ENCODE data around the gene TMC4. TPM values are rescaled to one million over a fixed set of nuclear protein-coding genes. Genes with fewer than 3 reads are reported as not detected.
A peak's percentile ranks its signal among the peaks of the same experiment; 100 is the strongest.

TMC4 gene
- total RNA-seq, 1 experiment from 2014 or later: 175 TPM

DNA sequence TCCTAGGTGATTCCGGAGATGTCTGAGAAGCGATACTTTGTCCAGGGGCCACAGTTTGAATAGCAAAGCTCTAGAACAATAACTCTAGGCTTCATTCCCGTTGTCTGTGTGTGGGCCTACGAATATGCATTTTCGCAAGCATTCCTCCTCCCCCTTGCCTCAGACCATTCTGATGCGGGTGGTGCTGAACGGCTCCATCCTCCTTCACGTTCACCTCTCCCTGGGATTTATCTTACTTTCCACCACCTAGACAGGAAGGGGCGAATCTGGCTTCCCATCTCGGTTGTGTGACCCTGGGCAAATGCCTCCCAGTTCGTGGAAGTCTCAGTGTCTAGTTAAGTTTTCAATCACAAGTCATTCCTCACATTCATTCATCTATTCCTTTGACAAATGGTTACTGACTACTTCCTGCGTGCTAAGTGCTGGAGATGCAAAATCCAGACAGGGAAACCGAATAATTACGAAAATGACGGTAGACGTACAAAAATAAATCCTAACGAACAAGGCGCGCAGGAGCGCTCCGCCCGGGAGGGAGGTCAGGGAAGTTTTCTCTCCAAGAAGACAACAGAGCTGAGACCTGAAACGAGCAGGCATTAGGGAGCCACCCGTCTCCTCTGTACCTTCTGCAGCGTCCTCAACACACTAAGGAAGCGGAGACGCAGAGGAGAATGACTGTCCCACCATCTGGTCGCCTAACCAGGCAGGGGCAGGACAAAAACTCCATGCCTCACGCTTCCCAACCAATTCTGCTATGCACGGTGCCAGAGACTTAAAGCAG, 36.7 kb downstream of the TMC4 start:
- Histone ChIP-seq H2AFZ (peak overlapping the region; percentile 90), H3K9me3 (ENCODE audit: insufficient read depth, low read depth) (no peaks in the 10 kb centered on the region), H3K27ac (peak overlapping the region; percentile 46), H3K79me2 (ENCODE audit: low read depth) (peaks cover 36% of the 10 kb centered on the region), H3K4me1 (replicated peaks; ENCODE audit: insufficient read depth) (peaks cover 26% of the 10 kb centered on the region; the same call in 1 of the 2 replicates), H3F3A (ENCODE audit: insufficient read depth, low read depth) (peaks cover 23% of the 10 kb centered on the region), H3K4me2 (peak overlapping the region; percentile 97), H4K20me1 (ENCODE audit: insufficient read depth) (peaks cover 27% of the 10 kb centered on the region), H3K9me2 (ENCODE audit: insufficient read depth) (no peaks in the 10 kb centered on the region), H3K36me3 (ENCODE audit: low read depth) (peaks cover 1% of the 10 kb centered on the region), H3K4me3 (peak overlapping the region; percentile 69), H3K27me3 (ENCODE audit: insufficient read depth, low read depth) (no peaks in the 10 kb centered on the region)
- DNase-seq: peak in 1 of 2 experiments; percentile 18
- intact Hi-C loops (cut with micrococcal nuclease; ENCODE audit: unreplicated experiment): loop anchor here (2.0 kb wide), 1 partner anchor 155 kb away; no protein-coding TSS in a partner anchor
- TSS peak; percentile 95 for BruUV-seq (replicated peaks)
- POLR2A ChIA-PET (ENCODE audit: unreplicated experiment): interaction anchor here (0.6 to 1.7 kb wide), 18 partner anchors 12 to 1451 kb away, joined by 4 to 36 read pairs (median 7); partner anchors contain the start of genes LENG1, LENG8, MBOAT7 and MYADM
- no peak for TF ChIP-seq EZH2 (IDR thresholded peaks at IDR 0.05; ENCODE audit: low read depth)
- TF ChIP-seq, protein P1, sequence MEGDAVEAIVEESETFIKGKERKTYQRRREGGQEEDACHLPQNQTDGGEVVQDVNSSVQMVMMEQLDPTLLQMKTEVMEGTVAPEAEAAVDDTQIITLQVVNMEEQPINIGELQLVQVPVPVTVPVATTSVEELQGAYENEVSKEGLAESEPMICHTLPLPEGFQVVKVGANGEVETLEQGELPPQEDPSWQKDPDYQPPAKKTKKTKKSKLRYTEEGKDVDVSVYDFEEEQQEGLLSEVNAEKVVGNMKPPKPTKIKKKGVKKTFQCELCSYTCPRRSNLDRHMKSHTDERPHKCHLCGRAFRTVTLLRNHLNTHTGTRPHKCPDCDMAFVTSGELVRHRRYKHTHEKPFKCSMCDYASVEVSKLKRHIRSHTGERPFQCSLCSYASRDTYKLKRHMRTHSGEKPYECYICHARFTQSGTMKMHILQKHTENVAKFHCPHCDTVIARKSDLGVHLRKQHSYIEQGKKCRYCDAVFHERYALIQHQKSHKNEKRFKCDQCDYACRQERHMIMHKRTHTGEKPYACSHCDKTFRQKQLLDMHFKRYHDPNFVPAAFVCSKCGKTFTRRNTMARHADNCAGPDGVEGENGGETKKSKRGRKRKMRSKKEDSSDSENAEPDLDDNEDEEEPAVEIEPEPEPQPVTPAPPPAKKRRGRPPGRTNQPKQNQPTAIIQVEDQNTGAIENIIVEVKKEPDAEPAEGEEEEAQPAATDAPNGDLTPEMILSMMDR (conservative IDR thresholded peaks at IDR 0.05): no peak
- CTCF ChIA-PET: interaction anchor here (0.7 to 1.4 kb wide), 4 partner anchors 53 to 343 kb away, joined by 3 to 21 read pairs (median 11); partner anchors contain the start of gene MBOAT7

DNA sequence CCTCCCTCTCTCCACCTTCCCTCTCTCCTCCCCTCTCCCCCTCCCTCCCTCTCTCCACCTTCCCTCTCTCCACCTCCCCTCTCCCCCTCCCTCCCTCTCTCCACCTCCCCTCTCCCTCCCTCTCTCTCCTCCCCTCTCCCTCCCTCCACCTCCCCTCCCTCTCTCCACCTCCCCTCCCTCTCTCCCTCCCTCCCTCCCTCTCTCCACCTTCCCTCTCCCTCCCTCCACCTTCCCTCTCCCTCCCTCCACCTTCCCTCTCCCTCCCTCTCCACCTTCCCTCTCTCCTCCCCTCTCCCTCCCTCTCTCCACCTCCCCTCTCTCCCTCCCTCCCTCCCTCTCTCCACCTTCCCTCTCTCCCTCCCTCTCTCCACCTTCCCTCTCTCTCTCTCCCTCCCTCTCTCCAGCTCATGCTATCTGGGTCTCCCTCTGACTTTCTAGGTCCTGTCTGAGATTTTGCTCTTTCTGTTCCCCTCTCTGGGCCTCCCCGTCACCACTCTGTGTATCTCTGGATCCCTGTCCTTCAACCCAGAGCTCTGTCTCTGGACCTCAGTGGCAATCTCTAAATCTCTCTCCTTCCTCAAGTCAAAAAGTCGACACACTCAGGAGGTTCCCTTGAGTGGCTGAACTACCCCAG, 38.9 kb downstream of the TMC4 start:
- H3K4me3 ChIP-seq: no peak overlapping the region
- ChIA-PET POLR2A (ENCODE audit: unreplicated experiment) (no interaction called here), CTCF (no interaction called here)
- H3K9me3 ChIP-seq (ENCODE audit: insufficient read depth, low read depth): no peaks in the 10 kb centered on the region
- intact Hi-C loops (cut with micrococcal nuclease; ENCODE audit: unreplicated experiment): no loop called here
- H3K27me3 ChIP-seq (ENCODE audit: insufficient read depth, low read depth): no peaks in the 10 kb centered on the region
- H3K36me3 ChIP-seq (ENCODE audit: low read depth): no peaks in the 10 kb centered on the region; the same call in 1 of the 2 replicates
- H3K27ac ChIP-seq: no peak overlapping the region
- H3K9me2 ChIP-seq (ENCODE audit: insufficient read depth): no peaks in the 10 kb centered on the region
- H3F3A ChIP-seq (ENCODE audit: insufficient read depth, low read depth): peaks cover 23% of the 10 kb centered on the region
- no peak overlapping the region for H2AFZ ChIP-seq
- peaks cover 14% of the 10 kb centered on the region for H3K79me2 ChIP-seq (ENCODE audit: low read depth)
- no peak overlapping the region for H3K4me2 ChIP-seq
- H3K4me1 ChIP-seq (replicated peaks; ENCODE audit: insufficient read depth): peaks cover 21% of the 10 kb centered on the region; the same call in 1 of the 2 replicates
- TF ChIP-seq, protein P1 (conservative IDR thresholded peaks at IDR 0.05): no peak
- no peak for TF ChIP-seq EZH2 (IDR thresholded peaks at IDR 0.05; ENCODE audit: low read depth)
- BruUV-seq (replicated peaks): no TSS peak
- DNase-seq: no peak
- peaks cover 5% of the 10 kb centered on the region; the same call in 1 of the 2 replicates for H4K20me1 ChIP-seq (ENCODE audit: insufficient read depth)

DNA sequence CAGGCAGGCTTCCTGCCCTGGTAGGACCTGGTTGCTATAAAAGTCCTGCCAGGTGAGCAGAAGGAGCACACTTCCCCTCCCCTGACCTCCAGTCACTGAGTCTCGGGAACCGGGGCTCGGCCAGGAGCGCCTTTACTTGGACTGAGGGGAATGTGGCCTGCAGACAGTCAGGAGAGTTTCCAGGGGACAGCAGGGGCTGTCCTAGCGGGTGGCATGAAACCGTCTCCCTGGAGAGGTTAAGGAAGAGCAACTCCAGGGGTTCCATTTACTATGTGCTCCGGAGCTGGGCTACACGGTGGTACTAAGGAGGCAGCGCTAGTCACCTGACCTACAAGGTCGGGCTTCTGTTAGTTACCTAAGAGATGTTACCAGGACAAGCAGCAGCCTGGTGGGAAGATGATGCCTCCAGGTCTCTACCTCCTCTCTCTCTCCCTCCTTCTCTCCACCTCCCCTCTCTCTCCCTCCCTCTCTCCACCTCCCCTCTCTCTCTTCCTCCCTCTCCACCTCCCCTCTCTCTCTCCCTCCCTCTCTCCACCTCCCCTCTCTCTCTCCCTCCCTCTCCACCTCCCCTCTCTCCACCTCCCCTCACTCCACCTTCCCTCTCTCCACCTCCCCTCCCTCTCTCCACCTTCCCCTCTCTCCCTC, 39.5 kb downstream of the TMC4 start:
- H3K79me2 ChIP-seq (ENCODE audit: low read depth): peaks cover 8% of the 10 kb centered on the region
- BruUV-seq (replicated peaks): no TSS peak
- ChIA-PET CTCF (no interaction called here), POLR2A (ENCODE audit: unreplicated experiment) (no interaction called here)
- no peaks in the 10 kb centered on the region for H3K9me2 ChIP-seq (ENCODE audit: insufficient read depth)
- TF ChIP-seq, protein P1 (conservative IDR thresholded peaks at IDR 0.05): no peak
- TF ChIP-seq EZH2 (IDR thresholded peaks at IDR 0.05; ENCODE audit: low read depth): no peak
- H3F3A ChIP-seq (ENCODE audit: insufficient read depth, low read depth): peaks cover 23% of the 10 kb centered on the region
- no peak overlapping the region for H3K4me2 ChIP-seq
- no peaks in the 10 kb centered on the region for H3K9me3 ChIP-seq (ENCODE audit: insufficient read depth, low read depth)
- H3K36me3 ChIP-seq (ENCODE audit: low read depth): 0 out of 2 replicates have a peak, but pooled peaks cover 5% of the 10 kb centered on the region
- no peaks in the 10 kb centered on the region; the same call in 1 of the 2 replicates for H4K20me1 ChIP-seq (ENCODE audit: insufficient read depth)
- no peaks in the 10 kb centered on the region for H3K27me3 ChIP-seq (ENCODE audit: insufficient read depth, low read depth)
- DNase-seq: peak in 1 of 2 experiments; percentile 51
- no peak overlapping the region for H3K27ac ChIP-seq
- intact Hi-C loops (cut with micrococcal nuclease; ENCODE audit: unreplicated experiment): no loop called here
- H3K4me1 ChIP-seq (replicated peaks; ENCODE audit: insufficient read depth): peaks cover 15% of the 10 kb centered on the region; the same call in 1 of the 2 replicates
- no peak overlapping the region for H2AFZ ChIP-seq
- H3K4me3 ChIP-seq: no peak overlapping the region

Data from PC-9 (cell line).